Erythroblast (primary cell): Measurements from ENCODE around the gene KCNQ2.

Experiments
- DNase-seq, 2 experiments: peaks; one replicate each; lab custom pipeline; 2025; lab: John Stamatoyannopoulos, UW
- GATA1 ChIP-seq: IDR thresholded peaks from 2 replicates; pipeline ENCODE4 v1.6.1; 2011; ENCODE audit warnings: low read depth, mild to moderate bottlenecking, control low read depth, low read length, moderate library complexity
- POLR2A ChIP-seq: IDR thresholded peaks from 2 replicates; pipeline ENCODE4 v1.6.1; 2011; ENCODE audit warnings: mild to moderate bottlenecking, low read length

KCNQ2 gene

GRCh38 chr20:63400486-63401210 is 71.8 kb downstream of the KCNQ2 start:
- DNase-seq, result no peak
- TF ChIP-seq POLR2A, result no peak
- no peak for TF ChIP-seq GATA1

DNA sequence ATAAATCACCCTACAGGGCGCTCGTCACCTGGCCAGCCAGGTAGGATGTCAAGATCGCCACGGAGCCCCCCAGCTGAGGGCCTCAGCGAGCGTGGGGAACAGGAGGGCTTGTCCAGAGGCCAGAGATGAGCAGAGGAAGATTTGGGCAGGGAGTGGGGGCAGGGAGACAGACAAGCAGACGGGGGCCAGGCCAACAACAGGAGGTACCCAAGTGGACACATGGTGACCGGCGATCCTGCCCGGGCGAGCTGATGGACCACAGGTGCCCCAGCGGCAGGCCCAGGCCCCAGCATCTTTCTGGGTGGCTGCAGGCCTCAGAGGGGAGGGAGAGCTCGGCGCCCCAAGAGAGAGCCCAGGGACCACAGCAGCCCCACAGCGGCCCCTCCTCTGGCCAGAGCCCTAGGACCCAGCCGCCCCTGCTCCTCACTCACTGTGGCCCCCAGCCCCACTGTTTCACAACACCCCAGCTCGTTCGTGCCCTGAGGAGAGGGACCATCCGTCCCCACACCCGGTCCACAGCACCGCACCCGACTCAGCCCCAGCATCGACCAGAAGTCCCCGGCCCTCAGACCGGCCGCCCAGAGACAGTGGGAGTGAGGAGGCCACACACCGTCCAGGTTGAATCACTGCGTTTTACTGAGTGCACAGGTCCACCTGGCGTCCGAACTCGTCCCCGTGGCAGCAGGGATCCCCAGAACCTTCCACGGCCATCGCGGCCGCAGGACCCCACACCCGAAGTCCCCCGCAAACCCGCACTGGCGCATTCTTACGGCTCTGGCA is 72.7 kb downstream of the KCNQ2 start:
- DNase-seq, result no peak
- no peak for TF ChIP-seq GATA1
- TF ChIP-seq POLR2A, result no peak

- TF ChIP-seq GATA1 (no peak), POLR2A (no peak)
- no peak for DNase-seq
These were observed 73.5 kb downstream of the KCNQ2 start for GRCh38 chr20:63398744-63399514.

GRCh38 chr20:63397946-63398450 is 74.5 kb downstream of the KCNQ2 start:
- DNase-seq, result no peak
- TF ChIP-seq POLR2A (no peak), GATA1 (no peak)

- TF ChIP-seq GATA1, result no peak
- no peak for DNase-seq
These were observed 75.2 kb downstream of the KCNQ2 start for GRCh38 chr20:63397155-63397843.

- DNase-seq, result no peak
- TF ChIP-seq GATA1 (no peak), POLR2A (no peak)
These were observed 76.2 kb downstream of the KCNQ2 start for GRCh38 chr20:63396300-63396699.

DNA sequence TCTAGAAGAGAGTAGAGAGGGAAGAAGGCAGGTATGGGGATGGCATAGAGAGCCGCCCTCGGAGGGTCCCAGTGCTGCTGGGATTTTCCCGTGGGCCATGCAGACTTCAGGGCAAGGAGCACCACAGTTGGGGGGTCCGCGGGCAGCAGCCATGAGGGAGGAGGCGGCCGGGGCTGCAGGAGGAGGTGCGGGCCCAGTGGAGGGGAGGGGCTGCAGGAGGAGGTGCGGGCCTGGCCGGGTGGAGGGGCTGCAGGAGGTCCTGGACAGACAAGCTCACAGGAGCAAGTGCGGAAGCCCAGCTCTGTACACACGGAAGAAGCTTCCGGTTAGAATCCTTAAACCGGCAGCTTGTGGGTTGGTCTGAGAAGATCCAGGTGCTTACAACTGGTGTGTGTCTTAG is 76.7 kb downstream of the KCNQ2 start:
- TF ChIP-seq GATA1 (no peak), POLR2A (no peak)
- no peak for DNase-seq

- no peak for DNase-seq
These were observed 77.5 kb downstream of the KCNQ2 start for GRCh38 chr20:63394920-63395455.

DNA sequence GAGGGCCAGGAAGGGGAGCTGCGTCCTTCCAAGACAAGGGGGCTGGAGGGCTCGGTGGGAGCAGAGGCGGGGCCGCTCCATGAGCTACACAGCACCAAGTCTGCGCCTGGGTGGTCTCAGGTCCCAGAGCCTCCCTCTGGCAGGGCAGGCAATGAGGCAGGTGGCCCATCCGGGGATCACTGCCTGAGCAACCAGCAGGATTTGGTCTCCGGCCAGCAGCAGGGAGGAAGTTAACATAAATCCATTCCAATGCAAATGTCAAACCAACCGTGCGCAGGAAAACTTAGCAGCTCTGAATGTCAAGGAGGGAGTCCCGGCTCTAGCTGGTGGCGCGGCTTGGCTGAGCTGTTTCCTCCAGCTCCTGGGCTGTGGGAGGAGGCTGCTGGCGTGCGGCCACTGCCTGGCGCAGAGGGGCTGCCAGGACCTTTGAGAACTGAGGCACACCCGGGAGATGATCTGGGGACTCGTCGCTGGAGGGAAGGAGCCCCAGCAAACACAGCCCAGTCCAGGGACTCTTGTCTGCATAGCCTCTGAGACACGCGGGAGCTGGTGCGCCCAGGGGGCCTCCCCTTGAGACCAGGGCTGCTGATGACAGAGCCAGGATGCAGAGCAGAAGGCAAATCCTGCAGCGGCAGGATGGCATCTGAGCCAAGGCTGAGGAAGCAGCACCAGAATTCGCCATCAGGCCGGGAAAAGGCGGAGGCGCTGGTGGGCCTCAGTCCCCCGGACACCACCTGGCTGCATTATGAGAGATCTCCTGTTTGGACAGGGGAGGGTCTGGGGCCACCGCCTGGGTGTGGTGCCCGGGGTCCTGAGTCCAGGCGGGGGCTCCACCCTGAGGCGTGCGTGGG is 78.2 kb downstream of the KCNQ2 start:
- DNase-seq, result no peak
- TF ChIP-seq GATA1 (no peak), POLR2A (no peak)

More at GRCh38 chr20:63394920-63395455, 77.5 kb downstream of the KCNQ2 start:
- TF ChIP-seq GATA1 (no peak), POLR2A (no peak)

DNA sequence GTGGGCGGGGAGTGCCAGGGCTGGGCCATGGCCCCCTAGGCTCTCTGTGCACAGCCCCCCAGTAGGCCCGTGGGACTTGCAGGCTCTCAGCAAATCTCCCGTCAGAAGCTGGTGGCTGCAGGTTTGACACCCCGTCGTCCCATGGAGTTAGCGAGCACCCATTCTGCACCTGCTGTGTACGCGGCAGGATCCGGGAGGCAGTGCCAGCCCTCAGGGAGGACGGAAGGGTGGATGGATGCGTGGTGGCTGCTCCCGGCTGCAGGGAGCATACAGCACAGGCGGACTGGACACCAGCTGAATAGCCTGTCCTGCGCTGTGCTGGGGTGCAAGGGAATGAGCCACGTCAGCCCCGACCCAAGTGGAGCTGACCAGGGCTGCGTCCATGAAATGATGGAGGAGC is 78.9 kb downstream of the KCNQ2 start:
- no peak for DNase-seq
- TF ChIP-seq POLR2A (no peak), GATA1 (no peak)

- TF ChIP-seq GATA1 (no peak), POLR2A (no peak)
These were observed 79.7 kb downstream of the KCNQ2 start for GRCh38 chr20:63392465-63393365.

More at GRCh38 chr20:63392465-63393365, 79.7 kb downstream of the KCNQ2 start:
- no peak for DNase-seq
